Measurements from ENCODE around the gene SERPINI1.
"Not testable (repeated sequence)": the region's sequence is repeated elsewhere in the genome, so short reads cannot be mapped to it uniquely, and the experiment has no call there.

Gene SERPINI1

GRCh38 chr3:167813169-167814123 is 77.9 kb downstream of the SERPINI1 start:
- TF ChIP-seq CTCF (IDR thresholded peaks at IDR 0.05; ENCODE audit: control extremely low read depth, extremely low read depth, low read depth, missing control alignments) = no peak
- DNase-seq (ENCODE audit: extremely low spot score) = no peak
- ChIA-PET CTCF (interaction anchor here (1.3 to 1.4 kb wide), 2 partner anchors 16 to 20 kb away, joined by 3 to 5 read pairs; no protein-coding TSS in a partner anchor), POLR2A (no interaction called here)

DNA sequence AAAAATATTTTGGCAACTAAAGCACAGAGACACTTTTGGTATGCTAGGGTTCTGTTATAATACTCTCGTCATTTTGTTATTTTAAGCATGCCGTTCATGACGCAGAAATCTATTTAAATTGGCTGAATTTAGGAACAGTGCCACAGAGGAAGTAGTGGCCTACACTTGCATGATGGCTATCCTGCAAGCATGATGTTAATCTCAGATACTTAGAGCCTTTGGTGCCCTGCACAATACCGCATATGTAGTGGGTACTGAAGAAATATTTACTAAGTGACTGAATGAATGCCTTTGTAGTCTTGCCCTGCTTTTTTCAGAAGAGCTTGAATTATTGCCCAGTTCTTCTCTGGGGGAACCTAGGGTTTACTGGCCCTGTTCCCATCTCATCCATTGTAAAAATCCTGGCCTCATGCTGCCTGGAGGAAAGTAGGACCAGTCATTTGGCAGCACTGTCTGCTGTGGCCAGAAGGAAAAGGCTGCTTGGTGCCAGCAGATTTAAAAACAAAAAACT is 79.0 kb downstream of the SERPINI1 start:
- no peak for DNase-seq (ENCODE audit: extremely low spot score)
- ChIA-PET CTCF (interaction anchor here (1.3 kb wide), 1 partner anchor 15 kb away, joined by 3 read pairs; no protein-coding TSS in a partner anchor), POLR2A (no interaction called here)
- TF ChIP-seq CTCF (IDR thresholded peaks at IDR 0.05; ENCODE audit: control extremely low read depth, extremely low read depth, low read depth, missing control alignments) = no peak

DNA sequence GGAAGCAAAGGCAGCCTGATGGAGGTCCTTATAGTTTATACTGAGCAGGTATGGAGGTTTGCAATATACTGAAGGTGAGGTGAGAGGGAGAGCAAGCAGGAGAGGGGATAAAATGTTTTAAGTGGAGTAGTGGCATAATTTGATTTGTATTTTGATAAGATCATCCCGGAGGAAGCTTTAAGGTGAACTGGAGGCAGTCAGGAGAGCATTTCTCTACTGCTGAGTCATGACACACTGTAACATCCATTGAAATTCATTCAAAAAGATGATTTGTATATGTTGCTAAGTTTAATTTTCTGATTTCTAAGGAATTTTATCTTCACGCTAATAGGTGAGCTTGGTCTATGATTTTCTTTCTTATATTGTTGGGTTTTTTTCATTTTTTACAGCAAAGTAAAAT is 81.4 kb downstream of the SERPINI1 start:
- POLR2A ChIA-PET = no interaction called here
- CTCF ChIA-PET = interaction anchor here (1.3 kb wide), 1 partner anchor 37 kb away, joined by 3 read pairs; no protein-coding TSS in a partner anchor

GRCh38 chr3:167820102-167820865 is 84.8 kb downstream of the SERPINI1 start:
- ChIA-PET POLR2A (no interaction called here), CTCF (no interaction called here)
- no peak for DNase-seq (ENCODE audit: extremely low spot score)
- no peak for TF ChIP-seq CTCF (IDR thresholded peaks at IDR 0.05; ENCODE audit: control extremely low read depth, extremely low read depth, low read depth, missing control alignments)

More for the DNA sequence above, 81.4 kb downstream of the SERPINI1 start:
- no peak for DNase-seq (ENCODE audit: extremely low spot score)
- no peak for TF ChIP-seq CTCF (IDR thresholded peaks at IDR 0.05; ENCODE audit: control extremely low read depth, extremely low read depth, low read depth, missing control alignments)

DNA sequence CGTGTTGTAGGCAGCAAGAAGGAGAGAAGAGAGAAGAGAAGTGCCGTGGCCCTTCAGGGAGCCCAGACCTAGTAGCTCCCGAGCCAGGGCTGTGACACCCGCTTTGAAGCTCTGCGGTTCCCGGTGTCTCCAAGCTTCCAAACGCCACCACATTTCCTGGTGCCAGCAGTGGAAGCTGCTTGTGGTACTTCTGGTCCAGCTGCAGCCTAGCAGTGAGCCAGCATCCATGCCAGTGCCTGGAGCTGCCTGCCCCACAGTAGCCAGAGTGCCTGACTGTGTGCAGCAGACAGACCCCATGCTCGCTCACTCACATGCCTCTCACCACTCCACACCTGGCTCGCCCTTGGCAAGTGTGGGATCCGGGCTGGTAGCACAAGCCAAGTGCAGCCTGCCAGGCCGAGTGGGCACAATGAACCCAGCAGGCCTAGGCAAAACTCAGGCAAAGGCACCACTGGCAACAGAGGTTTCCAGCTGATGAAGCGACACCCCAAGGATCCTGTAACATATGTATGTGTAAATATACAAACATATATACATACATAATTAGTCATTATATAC is 85.8 kb downstream of the SERPINI1 start:
- no peak for TF ChIP-seq CTCF (IDR thresholded peaks at IDR 0.05; ENCODE audit: control extremely low read depth, extremely low read depth, low read depth, missing control alignments)
- POLR2A ChIA-PET = no interaction called here
- DNase-seq (ENCODE audit: extremely low spot score) = no peak
- CTCF ChIA-PET = no interaction called here

- POLR2A ChIA-PET = no interaction called here
- TF ChIP-seq CTCF (IDR thresholded peaks at IDR 0.05; ENCODE audit: control extremely low read depth, extremely low read depth, low read depth, missing control alignments) = no peak
- DNase-seq (ENCODE audit: extremely low spot score) = no peak
- CTCF ChIA-PET = no interaction called here
Observed at GRCh38 chr3:167823738-167824137, 88.2 kb downstream of the SERPINI1 start.

DNA sequence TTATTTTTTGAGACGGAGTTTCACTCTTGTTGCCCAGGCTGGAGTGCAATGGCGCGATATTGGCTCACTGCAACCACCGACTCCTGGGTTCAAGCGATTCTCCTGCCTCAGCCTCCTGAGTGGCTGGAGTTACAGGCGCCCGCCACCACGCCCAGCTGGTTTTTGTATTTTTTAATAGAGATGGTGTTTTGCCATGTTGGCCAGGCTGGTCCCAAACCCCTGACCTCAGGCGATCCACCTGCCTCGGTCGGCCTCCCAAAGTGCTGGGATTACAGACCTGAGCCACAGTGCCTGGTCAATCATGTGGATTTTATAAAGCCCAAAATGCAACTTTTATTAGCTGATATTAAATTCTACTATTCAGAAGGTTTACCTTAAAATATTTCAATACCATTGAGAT is 92.1 kb downstream of the SERPINI1 start:
- POLR2A ChIA-PET; CTCF ChIA-PET; DNase-seq (ENCODE audit: extremely low spot score): not testable (repeated sequence)
